Caco-2 (cell line): ENCODE results near the gene AKT3. TPM values are rescaled to one million over a fixed set of nuclear protein-coding genes. Genes with fewer than 3 reads are reported as not detected.

Source experiments
- BruUV-seq: library from RNA; stranded (reverse); fragments of 400-500 nt; replicated peaks from 2 replicates; lab custom pipeline; 2021; lab: Mats Ljungman, UMichigan
- CTCF ChIA-PET: fragments of 300-600 bp; sonication (Branson Sonifier 250); formaldehyde crosslinking; loops from one replicate; lab custom pipeline; 2022; ENCODE audit warnings: antibody characterized with exemption; lab: Charles Lee
- POLR2A ChIA-PET: fragments of 300-600 bp; sonication (Branson Sonifier 250); formaldehyde crosslinking; loops from one replicate; lab custom pipeline; 2022; ENCODE audit warnings: antibody characterized with exemption; lab: Charles Lee
- DNase-seq, 2 experiments: peaks; one replicate each; pipeline versions ENCODE4 v3.0.0 to v3.0.0-alpha.2; 2020 to 2022
- H3K27me3 ChIP-seq: replicated peaks from 2 replicates; pipeline ENCODE4 v1.6.0; 2011; ENCODE audit warnings: low read length; ENCODE audit not compliant: control insufficient read depth, insufficient read depth
- H3K36me3 ChIP-seq: 2 replicates; pipeline ENCODE4 v1.5.1; 2011; ENCODE audit warnings: low read length; ENCODE audit not compliant: control insufficient read depth, insufficient read depth
- H3K4me1 ChIP-seq: fragments of 250-450 bp; sonication (Bioruptor Pico); 2 replicates; pipeline ENCODE4 v1.5.1; 2020; ENCODE audit warnings: mild to moderate bottlenecking
- H3K4me3 ChIP-seq: 2 replicates; pipeline ENCODE4 v1.5.1; 2011; ENCODE audit warnings: low read depth, mild to moderate bottlenecking, control low read depth, low read length
- H3K9me3 ChIP-seq: fragments of 250-450 bp; sonication (Bioruptor Pico); 2 replicates; pipeline ENCODE4 v1.5.1; 2020; ENCODE audit warnings: mild to moderate bottlenecking, moderate library complexity
- H3K27ac Mint-ChIP-seq: one replicate; pipeline ENCODE4 v1.8.0; 2022; ENCODE audit warnings: mixed read lengths; ENCODE audit not compliant: unreplicated experiment
- H3K27me3 Mint-ChIP-seq: one replicate; pipeline ENCODE4 v1.8.0; 2022; ENCODE audit warnings: mixed read lengths; ENCODE audit not compliant: insufficient read depth, unreplicated experiment
- H3K36me3 Mint-ChIP-seq: one replicate; pipeline ENCODE4 v1.8.0; 2022; ENCODE audit warnings: mild to moderate bottlenecking, mixed read lengths; ENCODE audit not compliant: insufficient read depth, unreplicated experiment
- H3K4me1 Mint-ChIP-seq: one replicate; pipeline ENCODE4 v1.8.0; 2022; ENCODE audit warnings: low read depth, mixed read lengths; ENCODE audit not compliant: unreplicated experiment
- H3K4me3 Mint-ChIP-seq: one replicate; pipeline ENCODE4 v1.8.0; 2022; ENCODE audit warnings: mild to moderate bottlenecking, moderate library complexity, mixed read lengths; ENCODE audit not compliant: unreplicated experiment
- H3K9me3 Mint-ChIP-seq: one replicate; pipeline ENCODE4 v1.8.0; 2022; ENCODE audit warnings: mixed read lengths; ENCODE audit not compliant: unreplicated experiment
- CTCF ChIP-seq, 2 experiments: fragments of 200-600 bp in 1 of 2; IDR thresholded peaks; 1 replicate in 1 of 2; 2 replicates in 1 of 2; pipeline versions ENCODE4 v1.5.1 to v1.8.0; 2011 to 2022; ENCODE audit warnings: antibody characterized with exemption in 1 of 2, control low read depth in 1 of 2, inconsistent platforms in 1 of 2, low read depth in 1 of 2, low read length in 1 of 2, mild to moderate bottlenecking in 1 of 2, moderate library complexity in 1 of 2; ENCODE audit not compliant: insufficient read depth in 1 of 2, severe bottlenecking in 1 of 2, unreplicated experiment in 1 of 2
- intact Hi-C: fragments of 100-400 bp; cut with micrococcal nuclease; formaldehyde crosslinking; loops from one replicate; pipeline ENCODE4 v1.10.0; 2022; ENCODE audit not compliant: unreplicated experiment
- total RNA-seq: library from RNA; stranded (reverse); gene quantifications from 2 replicates; pipeline ENCODE4 v1.2.3, GENCODE V29; 2022

AKT3 gene
- total RNA-seq, 1 experiment from 2014 or later: 3.7 TPM

DNA sequence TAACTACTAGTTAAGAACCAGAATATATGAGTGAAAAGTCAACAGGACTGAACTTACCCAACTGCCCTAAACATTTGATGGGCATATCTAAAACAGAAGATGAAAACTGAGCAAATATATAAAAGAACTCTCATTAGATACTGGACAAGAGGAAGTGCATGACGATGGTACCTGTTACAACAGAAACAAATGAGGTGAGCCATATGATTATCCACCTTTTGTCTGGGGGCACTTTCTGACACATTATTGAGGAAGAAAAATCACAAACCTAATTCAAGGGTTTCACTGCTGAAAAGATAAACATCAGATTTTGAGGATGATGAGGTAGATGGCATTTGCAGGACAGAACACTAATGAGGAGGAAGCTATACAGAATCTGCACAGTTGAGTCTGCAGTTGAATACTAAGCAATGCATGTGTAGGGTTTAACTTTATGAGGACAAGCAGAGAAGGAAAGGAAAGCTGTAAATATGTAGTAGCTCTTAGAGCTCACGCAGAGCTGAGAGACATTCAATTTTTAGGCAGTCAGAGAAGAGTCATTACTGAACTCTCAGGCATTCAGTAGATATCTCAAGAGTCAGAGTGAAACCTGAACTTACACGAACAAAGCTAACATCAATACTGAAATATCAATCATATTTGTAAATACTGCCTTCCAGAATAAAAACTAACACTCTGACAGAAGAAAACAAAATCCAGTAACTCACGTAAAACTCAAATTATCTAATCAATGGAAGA, 262.1 kb downstream of the AKT3 start:
- intact Hi-C loops: no loop called here
- H3K9me3 Mint-ChIP-seq: peaks cover 9% of the 10 kb centered on the region
- no peak overlapping the region for H3K4me3 Mint-ChIP-seq
- Histone ChIP-seq H3K36me3 (no peaks in the 10 kb centered on the region), H3K4me3 (no peak overlapping the region), H3K9me3 (no peaks in the 10 kb centered on the region), H3K4me1 (no peaks in the 10 kb centered on the region; the same call in 1 of the 2 replicates), H3K27me3 (no peaks in the 10 kb centered on the region)
- no TSS peak for BruUV-seq
- ChIA-PET POLR2A (no interaction called here), CTCF (no interaction called here)
- no peaks in the 10 kb centered on the region for H3K4me1 Mint-ChIP-seq
- no peaks in the 10 kb centered on the region for H3K36me3 Mint-ChIP-seq
- no peak for DNase-seq
- no peak for TF ChIP-seq CTCF (IDR thresholded peaks at IDR 0.05; ENCODE audit: insufficient read depth in 1 of 2, low read depth in 1 of 2, low read length in 1 of 2, severe bottlenecking in 1 of 2, unreplicated experiment in 1 of 2)
- no peak overlapping the region for H3K27ac Mint-ChIP-seq
- peaks cover 7% of the 10 kb centered on the region for H3K27me3 Mint-ChIP-seq

- H3K27ac Mint-ChIP-seq: no peak overlapping the region
- no peaks in the 10 kb centered on the region for H3K36me3 ChIP-seq
- ChIA-PET POLR2A (no interaction called here), CTCF (no interaction called here)
- H3K27me3 ChIP-seq: no peaks in the 10 kb centered on the region
- no TSS peak for BruUV-seq
- intact Hi-C loops: no loop called here
- H3K9me3 ChIP-seq: 0 out of 2 replicates have a peak, but pooled peaks cover 4% of the 10 kb centered on the region
- no peaks in the 10 kb centered on the region for H3K4me1 Mint-ChIP-seq
- peaks cover 7% of the 10 kb centered on the region for H3K27me3 Mint-ChIP-seq
- no peaks in the 10 kb centered on the region; the same call in 1 of the 2 replicates for H3K4me1 ChIP-seq
- DNase-seq: no peak
- H3K9me3 Mint-ChIP-seq: peaks cover 9% of the 10 kb centered on the region
- no peak for TF ChIP-seq CTCF (IDR thresholded peaks at IDR 0.05; ENCODE audit: insufficient read depth in 1 of 2, low read depth in 1 of 2, low read length in 1 of 2, severe bottlenecking in 1 of 2, unreplicated experiment in 1 of 2)
- no peak overlapping the region for H3K4me3 Mint-ChIP-seq
- no peaks in the 10 kb centered on the region for H3K36me3 Mint-ChIP-seq
- H3K4me3 ChIP-seq: no peak overlapping the region
Measured at GRCh38 chr1:243587285-243587684, 262.8 kb downstream of the AKT3 start.

GRCh38 chr1:243585982-243586381, 264.1 kb downstream of the AKT3 start:
- ChIA-PET POLR2A (no interaction called here), CTCF (no interaction called here)
- Mint-ChIP-seq H3K27me3 (peaks cover 7% of the 10 kb centered on the region), H3K27ac (no peak overlapping the region), H3K4me3 (no peak overlapping the region), H3K36me3 (no peaks in the 10 kb centered on the region), H3K4me1 (no peaks in the 10 kb centered on the region), H3K9me3 (peaks cover 19% of the 10 kb centered on the region)
- 0 out of 2 replicates have a peak, but pooled peaks cover 4% of the 10 kb centered on the region for H3K9me3 ChIP-seq
- no peaks in the 10 kb centered on the region; the same call in 1 of the 2 replicates for H3K4me1 ChIP-seq
- DNase-seq: no peak
- BruUV-seq: no TSS peak
- intact Hi-C loops: no loop called here
- no peaks in the 10 kb centered on the region for H3K36me3 ChIP-seq
- TF ChIP-seq CTCF (IDR thresholded peaks at IDR 0.05; ENCODE audit: insufficient read depth in 1 of 2, low read depth in 1 of 2, low read length in 1 of 2, severe bottlenecking in 1 of 2, unreplicated experiment in 1 of 2): no peak
- H3K4me3 ChIP-seq: no peak overlapping the region
- no peaks in the 10 kb centered on the region for H3K27me3 ChIP-seq
